PC-9 (cell line): ENCODE data around the gene FEV.

Experiments used
- CTCF ChIP-seq: fragments of 200-600 bp; sonication (generic); conservative IDR thresholded peaks from 2 replicates; pipeline ENCODE4 v1.6.1; 2017; ENCODE audit warnings: mixed run types, antibody characterized with exemption, mild to moderate bottlenecking, moderate library complexity
- EZH2 ChIP-seq: fragments of 200-600 bp; sonication (generic); IDR thresholded peaks from 2 replicates; pipeline ENCODE4 v1.8.0; 2017; ENCODE audit warnings: antibody characterized with exemption, low read depth

GRCh38 chr2:219018286-219018685, 33.3 kb upstream of the FEV start:
- TF ChIP-seq CTCF, result no peak
- no peak for TF ChIP-seq EZH2
